HCT116 (cell line): ENCODE measurements around the gene SLK. TPM values are rescaled to one million over a fixed set of nuclear protein-coding genes. Genes with fewer than 3 reads are reported as not detected.

Source experiments
- ATAC-seq: fragments of 200-7000 bp; cut with Tn5 transposase; 2 replicates; pipeline ENCODE4 v1.9.1; 2020; ENCODE audit warnings: mild to moderate bottlenecking, moderate library complexity
- BruUV-seq: library from RNA; stranded (reverse); fragments of 400-500 nt; replicated peaks from 2 replicates; lab custom pipeline; 2021; lab: Mats Ljungman, UMichigan
- CTCF ChIA-PET: fragments of 300-600 bp; sonication (Branson Sonifier 250); formaldehyde crosslinking; loops from one replicate; lab custom pipeline; 2021; ENCODE audit warnings: antibody characterized with exemption; lab: Charles Lee
- POLR2A ChIA-PET: fragments of 300-600, 350-600 bp; sonication (Branson Sonifier 250); formaldehyde crosslinking; loops from one replicate; lab custom pipeline; 2021; ENCODE audit warnings: antibody characterized with exemption; lab: Charles Lee
- RAD21 ChIA-PET, 2 experiments: fragments of 300-600 bp; sonication (Branson Sonifier 250); formaldehyde crosslinking; loops; one replicate each; lab custom pipeline; 2023; ENCODE audit warnings: low total read pairs in 2 of 2; ENCODE audit not compliant: uncharacterized antibody in 2 of 2, unreplicated experiment in 2 of 2, low non-redundant PET in 1 of 2; lab: Charles Lee
- DNase-seq: peaks from one replicate; pipeline ENCODE4 v3.0.0-alpha.2; 2010; ENCODE audit warnings: low read depth, low spot score
- H2AFZ ChIP-seq: fragments of 200-600 bp; shearing (Covaris generic), sonication (generic); 2 replicates; pipeline ENCODE4 v1.6.1; 2017; ENCODE audit warnings: low read depth, mixed run types, mixed read lengths, antibody characterized with exemption, low read length; ENCODE audit not compliant: poor library complexity, severe bottlenecking
- H3K27ac ChIP-seq: 2 replicates; pipeline ENCODE4 v1.5.1; 2012; ENCODE audit warnings: low read depth, low read length
- H3K27me3 ChIP-seq: fragments of 200-600 bp; sonication (generic); 2 replicates; pipeline ENCODE4 v1.6.1; 2016; ENCODE audit warnings: mixed run types, low read length, mixed read lengths; ENCODE audit not compliant: insufficient read depth
- H3K36me3 ChIP-seq, 2 experiments: fragments of 200-500 bp in 1 of 2; fragments of 200-600 bp in 1 of 2; sonication (Bioruptor generic) in 1 of 2; sonication (generic) in 1 of 2; 2 replicates each; pipeline versions ENCODE4 v1.5.1 to v1.6.1; 2014 to 2016; ENCODE audit warnings: low read length in 2 of 2, inconsistent platforms in 1 of 2, mixed read lengths in 1 of 2, mixed run types in 1 of 2; ENCODE audit not compliant: insufficient read depth in 2 of 2, control insufficient read depth in 1 of 2
- H3K4me1 ChIP-seq, 2 experiments: fragments of 200-600 bp in 1 of 2; sonication (generic) in 1 of 2; 2 replicates each; pipeline versions ENCODE4 v1.5.1 to v1.6.1; 2012 to 2017; ENCODE audit warnings: low read length in 2 of 2, inconsistent platforms in 1 of 2, mild to moderate bottlenecking in 1 of 2, mixed read lengths in 1 of 2, mixed run types in 1 of 2, moderate library complexity in 1 of 2; ENCODE audit not compliant: insufficient read depth in 2 of 2, control insufficient read depth in 1 of 2
- H3K4me2 ChIP-seq: fragments of 200-600 bp; sonication (generic); 2 replicates; pipeline ENCODE4 v1.6.1; 2017; ENCODE audit warnings: mixed run types, low read length, mixed read lengths
- H3K4me3 ChIP-seq, 2 experiments: fragments of 200-600 bp in 1 of 2; sonication (generic) in 1 of 2; replicated peaks in 1 of 2; 2 replicates each; pipeline ENCODE4 v1.5.1; 2011 to 2016; ENCODE audit warnings: low read length in 2 of 2, control low read depth in 1 of 2, low read depth in 1 of 2, mild to moderate bottlenecking in 1 of 2, mixed read lengths in 1 of 2, mixed run types in 1 of 2
- H3K79me2 ChIP-seq: fragments of 200-600 bp; sonication (generic); 2 replicates; pipeline ENCODE4 v1.6.1; 2017; ENCODE audit warnings: mild to moderate bottlenecking, mixed run types, low read length, moderate library complexity, mixed read lengths; ENCODE audit not compliant: insufficient read depth
- H3K9ac ChIP-seq: fragments of 200-600 bp; sonication (generic); 2 replicates; pipeline ENCODE4 v1.6.1; 2016; ENCODE audit warnings: low read length, mixed read lengths
- H3K9me2 ChIP-seq: fragments of 200-600 bp; sonication (generic), shearing (Covaris generic); 2 replicates; pipeline ENCODE4 v1.6.1; 2017; ENCODE audit warnings: mixed run types, mild to moderate bottlenecking, moderate library complexity; ENCODE audit not compliant: insufficient read depth
- H3K9me3 ChIP-seq, 2 experiments: fragments of 200-500 bp in 1 of 2; fragments of 200-600 bp in 1 of 2; sonication (Bioruptor generic) in 1 of 2; sonication (generic) in 1 of 2; 2 replicates each; pipeline ENCODE4 v1.6.1; 2014 to 2017; ENCODE audit warnings: low read length in 2 of 2, mixed read lengths in 2 of 2, inconsistent platforms in 1 of 2, low read depth in 1 of 2, mild to moderate bottlenecking in 1 of 2, mixed run types in 1 of 2, moderate library complexity in 1 of 2; ENCODE audit not compliant: control insufficient read depth in 1 of 2, insufficient read depth in 1 of 2
- H4K20me1 ChIP-seq: fragments of 200-600 bp; sonication (generic), shearing (Covaris generic); 2 replicates; pipeline ENCODE4 v1.6.1; 2017; ENCODE audit warnings: mixed run types, mild to moderate bottlenecking, moderate library complexity; ENCODE audit not compliant: insufficient read depth
- ATF3 ChIP-seq: IDR thresholded peaks from 2 replicates; pipeline ENCODE4 v1.6.1; 2012
- CEBPB ChIP-seq: IDR thresholded peaks from 2 replicates; pipeline ENCODE4 v1.6.1; 2012; ENCODE audit warnings: low read depth
- ELF1 ChIP-seq: IDR thresholded peaks from 2 replicates; pipeline ENCODE4 v1.6.1; 2012; ENCODE audit warnings: low read depth, borderline replicate concordance
- EZH2 ChIP-seq: fragments of 200-600 bp; sonication (generic); IDR thresholded peaks from 2 replicates; pipeline ENCODE4 v1.6.1; 2017; ENCODE audit warnings: antibody characterized with exemption, mixed run types
- FOSL1 ChIP-seq: IDR thresholded peaks from 2 replicates; pipeline ENCODE4 v1.6.1; 2012; ENCODE audit warnings: low read depth
- JUND ChIP-seq: IDR thresholded peaks from 2 replicates; pipeline ENCODE4 v1.6.1; 2012
- MAX ChIP-seq: IDR thresholded peaks from 2 replicates; pipeline ENCODE4 v1.6.1; 2012
- POLR2AphosphoS5 ChIP-seq: IDR thresholded peaks from 2 replicates; pipeline ENCODE4 v1.6.1; 2011; ENCODE audit warnings: mild to moderate bottlenecking, low read depth, low read length, moderate library complexity
- RAD21 ChIP-seq: IDR thresholded peaks from 2 replicates; pipeline ENCODE4 v1.6.1; 2012; ENCODE audit warnings: low read depth, mild to moderate bottlenecking
- REST ChIP-seq: IDR thresholded peaks from 2 replicates; pipeline ENCODE4 v1.6.1; 2012; ENCODE audit warnings: low read depth
- SP1 ChIP-seq: IDR thresholded peaks from 2 replicates; pipeline ENCODE4 v1.6.1; 2012; ENCODE audit warnings: low read depth
- SRF ChIP-seq: IDR thresholded peaks from 2 replicates; pipeline ENCODE4 v1.6.1; 2012; ENCODE audit warnings: low read depth
- TCF7L2 ChIP-seq: IDR thresholded peaks from 2 replicates; pipeline ENCODE4 v1.7.0; 2011; ENCODE audit warnings: borderline replicate concordance, inconsistent platforms; ENCODE audit not compliant: insufficient read depth, insufficient read length; ENCODE audit errors: extremely low read depth
- YY1 ChIP-seq: IDR thresholded peaks from 2 replicates; pipeline ENCODE4 v1.6.1; 2011; ENCODE audit warnings: low read length, low read depth, moderate library complexity, mild to moderate bottlenecking; ENCODE audit not compliant: insufficient replicate concordance; ENCODE audit errors: extremely low read depth
- ZBTB33 ChIP-seq: IDR thresholded peaks from 2 replicates; pipeline ENCODE4 v1.6.1; 2011; ENCODE audit warnings: mild to moderate bottlenecking, low read length, moderate library complexity; ENCODE audit not compliant: insufficient replicate concordance; ENCODE audit errors: extremely low read depth
- intact Hi-C: fragments of 100-400 bp; cut with micrococcal nuclease; formaldehyde crosslinking; loops from 2 replicates; pipeline ENCODE4 v1.10.0; 2022
- total RNA-seq: library from RNA; stranded (reverse); gene quantifications from one replicate; pipeline ENCODE4 v1.2.1, GENCODE V29; 2021; ENCODE audit not compliant: unreplicated experiment

The SLK gene
- total RNA-seq, 1 experiment from 2014 or later, result 44.2 TPM

- Histone ChIP-seq H3K36me3 (no peaks in the 10 kb centered on the region), H3K27ac (no peak overlapping the region), H3K4me2 (no peak overlapping the region), H3K79me2 (no peaks in the 10 kb centered on the region), H3K4me1 (no peaks in the 10 kb centered on the region), H2AFZ (no peak overlapping the region), H3K9me2 (0 out of 2 replicates have a peak, but pooled peaks cover 2% of the 10 kb centered on the region), H4K20me1 (no peaks in the 10 kb centered on the region), H3K9ac (no peak overlapping the region), H3K9me3 (no peaks in the 10 kb centered on the region), H3K27me3 (no peaks in the 10 kb centered on the region), H3K4me3 (no peak overlapping the region)
- RAD21 ChIA-PET, result no interaction called here
- ATAC-seq, result no peak
- POLR2A ChIA-PET, result no interaction called here
- intact Hi-C loops, result no loop called here
- TF ChIP-seq TCF7L2 (no peak), ELF1 (no peak), FOSL1 (no peak), CEBPB (no peak), SP1 (no peak), SRF (no peak)
- CTCF ChIA-PET, result no interaction called here
- DNase-seq, result no peak
- no TSS peak for BruUV-seq
Observed at GRCh38 chr10:103939522-103939921, 27.4 kb upstream of the SLK start.

GRCh38 chr10:103941801-103942200 is 25.1 kb upstream of the SLK start:
- Histone ChIP-seq H3K4me2 (no peak overlapping the region), H3K9me3 (no peaks in the 10 kb centered on the region), H3K79me2 (no peaks in the 10 kb centered on the region), H4K20me1 (no peaks in the 10 kb centered on the region), H2AFZ (no peak overlapping the region), H3K27me3 (no peaks in the 10 kb centered on the region), H3K9me2 (0 out of 2 replicates have a peak, but pooled peaks cover 2% of the 10 kb centered on the region), H3K4me3 (no peak overlapping the region), H3K4me1 (no peaks in the 10 kb centered on the region), H3K27ac (no peak overlapping the region), H3K9ac (no peak overlapping the region), H3K36me3 (no peaks in the 10 kb centered on the region)
- ChIA-PET CTCF (no interaction called here), RAD21 (no interaction called here), POLR2A (no interaction called here)
- intact Hi-C loops, result no loop called here
- no peak for DNase-seq
- TF ChIP-seq CEBPB, result no peak
- TF ChIP-seq YY1, result no peak
- TF ChIP-seq JUND, result no peak
- TF ChIP-seq REST, result no peak
- no peak for TF ChIP-seq ATF3
- TF ChIP-seq EZH2, result no peak
- no peak for TF ChIP-seq POLR2AphosphoS5
- TF ChIP-seq FOSL1, result no peak
- TF ChIP-seq ZBTB33, result no peak
- TF ChIP-seq RAD21, result no peak
- TF ChIP-seq MAX, result no peak
- ATAC-seq, result no peak
- no TSS peak for BruUV-seq
